Middle frontal gyrus (tissue), 1 donor: ENCODE results near the gene PCBD1.

ENCODE experiments used
- DNase-seq: peaks from one replicate; pipeline ENCODE4 v3.0.0-alpha.2; 2015; ENCODE audit warnings: low spot score; ENCODE audit errors: extremely low spot score

The PCBD1 gene

DNA sequence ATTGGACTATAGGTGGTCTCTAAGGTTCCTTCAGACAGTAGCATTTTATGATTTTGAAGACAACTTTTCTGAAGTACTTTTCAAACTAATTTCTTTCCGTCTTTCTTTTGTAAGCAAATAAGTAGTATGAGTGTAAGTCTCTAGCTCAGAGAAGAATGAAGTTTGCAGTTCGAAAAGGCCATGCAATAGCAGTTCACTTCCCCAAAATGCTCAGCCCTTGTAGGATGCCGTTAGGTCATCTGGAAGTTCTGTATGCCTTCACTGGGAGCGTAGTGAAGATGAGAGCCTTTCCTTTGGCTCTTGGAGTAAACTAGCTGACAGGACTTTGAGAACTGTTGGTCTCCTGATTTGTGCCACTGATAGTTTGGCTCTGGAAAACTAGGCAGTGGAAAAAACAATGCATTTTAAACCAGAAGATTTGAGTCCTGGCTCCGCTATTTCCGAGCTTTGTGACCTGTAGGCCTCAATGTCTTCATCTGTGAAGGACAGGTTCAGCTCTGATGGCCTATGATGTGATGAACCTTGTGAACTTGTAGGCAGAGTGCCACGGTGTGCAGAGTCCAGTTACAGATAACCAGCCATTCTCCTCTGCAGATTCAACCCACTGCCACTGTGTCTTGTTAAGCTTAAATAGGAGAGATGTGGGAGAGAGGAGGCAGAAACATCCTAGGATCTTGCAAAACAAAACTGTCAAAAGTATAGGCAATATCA, 53.8 kb downstream of the PCBD1 start:
- DNase-seq, result no peak

DNA sequence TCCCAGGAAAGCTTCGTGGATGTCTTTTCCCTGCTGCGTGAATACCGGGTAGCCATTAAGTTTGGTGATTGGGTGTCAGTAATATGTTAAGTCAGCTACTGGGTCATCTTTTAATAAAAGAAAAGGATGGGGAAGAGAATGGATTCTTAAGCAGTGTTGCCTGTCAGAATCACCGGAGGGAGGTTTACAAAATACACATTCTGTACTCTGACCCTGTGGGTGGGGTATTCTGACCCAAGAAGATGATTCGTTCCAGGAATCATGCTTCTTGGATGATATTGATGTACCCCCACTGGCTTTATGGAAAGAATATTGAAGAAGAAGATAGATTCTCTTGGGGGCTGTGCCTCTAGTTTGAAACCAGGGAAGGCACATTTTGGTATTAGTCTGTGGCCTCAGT, 54.3 kb downstream of the PCBD1 start:
- no peak for DNase-seq

DNA sequence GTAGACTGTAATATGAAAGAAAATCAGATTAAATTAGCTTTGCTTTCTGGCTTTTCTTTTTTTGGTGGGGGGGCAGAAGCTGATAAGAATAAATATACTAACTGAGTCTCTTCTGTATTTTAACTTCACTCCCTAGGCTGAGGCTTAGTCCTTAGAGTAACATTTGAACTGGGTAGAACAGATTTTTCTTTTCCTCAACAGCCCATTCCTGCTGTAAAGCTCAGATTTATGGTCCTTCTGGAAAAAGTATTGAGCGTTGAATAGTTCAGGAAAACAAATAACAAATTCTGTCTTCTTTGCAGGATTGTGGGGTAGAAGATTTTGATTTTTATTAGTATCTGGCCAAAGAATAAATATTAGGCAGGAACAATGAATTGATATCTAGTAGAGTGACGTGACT, 54.8 kb downstream of the PCBD1 start:
- no peak for DNase-seq
